HFF-Myc (cell line): ENCODE data around the gene TTC16.

Source experiments
- DNase-seq: peaks from one replicate; pipeline ENCODE4 v3.0.0-alpha.2; 2011; ENCODE audit warnings: low read depth; ENCODE audit errors: extremely low read depth
- H3K4me3 ChIP-seq: replicated peaks from 2 replicates; pipeline ENCODE4 v1.5.1; 2011; ENCODE audit warnings: low read depth, mild to moderate bottlenecking, control low read depth, low read length
- TF ChIP-seq, protein P1 (sequence below): IDR thresholded peaks from 2 replicates; pipeline ENCODE4 v1.5.1; 2012; ENCODE audit warnings: mild to moderate bottlenecking, low read depth, low read length, control low read depth; ENCODE audit errors: missing control alignments

TTC16 gene

DNA sequence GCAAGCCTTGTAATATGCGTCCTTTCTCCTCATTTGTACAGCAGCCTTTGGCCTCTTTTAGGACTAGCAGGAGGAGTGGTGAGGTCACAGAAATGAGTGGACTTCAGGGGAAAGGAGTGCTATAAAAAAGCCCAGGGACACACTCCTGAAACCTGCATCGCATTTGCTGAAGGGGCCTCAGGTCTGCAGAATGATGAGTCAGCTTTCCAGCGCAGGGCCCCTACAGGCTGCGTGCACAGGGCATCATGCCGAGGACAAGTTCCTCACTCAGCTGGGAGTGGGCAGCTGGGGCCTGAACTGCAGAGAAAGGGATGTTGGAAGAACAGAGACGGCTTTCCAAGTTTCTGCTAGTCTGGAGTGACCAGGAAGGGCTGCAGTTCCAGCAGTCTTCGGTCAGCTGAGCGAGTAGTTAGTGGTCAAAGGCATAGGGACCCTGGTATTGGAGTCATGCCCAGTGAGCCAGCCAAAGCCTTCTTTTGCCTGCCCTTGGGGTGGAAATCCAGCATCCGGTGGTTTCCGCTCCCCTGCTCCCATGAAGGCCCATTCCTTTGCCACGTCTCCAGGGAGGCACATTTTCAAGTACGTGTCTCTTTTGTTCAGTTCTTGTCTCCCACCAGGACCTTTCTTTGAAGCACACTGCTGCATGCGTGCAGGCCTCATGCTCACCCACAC is 26.4 kb upstream of the TTC16 start:
- no peak overlapping the region for H3K4me3 ChIP-seq
- DNase-seq, result no peak
- TF ChIP-seq, protein P1, sequence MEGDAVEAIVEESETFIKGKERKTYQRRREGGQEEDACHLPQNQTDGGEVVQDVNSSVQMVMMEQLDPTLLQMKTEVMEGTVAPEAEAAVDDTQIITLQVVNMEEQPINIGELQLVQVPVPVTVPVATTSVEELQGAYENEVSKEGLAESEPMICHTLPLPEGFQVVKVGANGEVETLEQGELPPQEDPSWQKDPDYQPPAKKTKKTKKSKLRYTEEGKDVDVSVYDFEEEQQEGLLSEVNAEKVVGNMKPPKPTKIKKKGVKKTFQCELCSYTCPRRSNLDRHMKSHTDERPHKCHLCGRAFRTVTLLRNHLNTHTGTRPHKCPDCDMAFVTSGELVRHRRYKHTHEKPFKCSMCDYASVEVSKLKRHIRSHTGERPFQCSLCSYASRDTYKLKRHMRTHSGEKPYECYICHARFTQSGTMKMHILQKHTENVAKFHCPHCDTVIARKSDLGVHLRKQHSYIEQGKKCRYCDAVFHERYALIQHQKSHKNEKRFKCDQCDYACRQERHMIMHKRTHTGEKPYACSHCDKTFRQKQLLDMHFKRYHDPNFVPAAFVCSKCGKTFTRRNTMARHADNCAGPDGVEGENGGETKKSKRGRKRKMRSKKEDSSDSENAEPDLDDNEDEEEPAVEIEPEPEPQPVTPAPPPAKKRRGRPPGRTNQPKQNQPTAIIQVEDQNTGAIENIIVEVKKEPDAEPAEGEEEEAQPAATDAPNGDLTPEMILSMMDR, result no peak

DNA sequence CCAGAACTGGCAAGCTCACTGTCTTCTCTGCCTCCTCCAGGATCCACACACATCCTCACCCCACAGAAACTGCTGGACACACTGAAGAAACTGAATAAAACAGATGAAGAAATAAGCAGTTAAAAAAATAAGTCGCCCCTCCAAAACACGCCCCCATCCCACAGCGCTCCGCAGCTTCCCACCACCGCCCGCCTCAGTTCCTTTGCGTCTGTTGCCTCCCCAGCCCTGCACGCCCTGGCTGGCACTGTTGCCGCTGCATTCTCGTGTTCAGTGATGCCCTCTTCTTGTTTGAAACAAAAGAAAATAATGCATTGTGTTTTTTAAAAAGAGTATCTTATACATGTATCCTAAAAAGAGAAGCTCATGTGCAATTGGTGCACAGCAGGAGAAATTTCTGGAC is 25.1 kb upstream of the TTC16 start:
- DNase-seq, result no peak
- no peak overlapping the region for H3K4me3 ChIP-seq
- TF ChIP-seq, protein P1, result no peak

GRCh38 chr9:127692071-127692470 is 23.8 kb upstream of the TTC16 start:
- TF ChIP-seq, protein P1, result no peak
- no peak for DNase-seq
- H3K4me3 ChIP-seq, result no peak overlapping the region

GRCh38 chr9:127693143-127693542 is 22.7 kb upstream of the TTC16 start:
- no peak for DNase-seq
- TF ChIP-seq, protein P1, result no peak
- H3K4me3 ChIP-seq, result no peak overlapping the region

DNA sequence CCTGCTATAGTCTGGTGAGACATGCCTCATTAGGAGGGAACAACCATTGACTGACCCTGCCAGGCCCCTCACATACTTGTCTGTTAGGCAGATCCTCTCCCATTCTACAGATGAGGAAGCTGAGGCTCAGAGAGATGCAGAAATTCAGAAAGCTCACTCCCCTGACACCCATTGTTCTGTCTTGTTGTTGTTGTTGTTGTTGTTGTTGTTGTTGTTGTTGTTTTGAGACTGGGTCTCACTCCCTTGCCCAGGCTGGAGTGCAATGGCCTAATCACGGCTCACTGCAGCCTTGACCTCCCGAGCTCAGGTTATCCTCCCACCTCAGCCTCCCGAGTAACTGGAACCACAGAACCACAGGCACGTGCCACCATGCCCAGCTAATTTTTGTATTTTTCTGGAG is 22.2 kb upstream of the TTC16 start:
- H3K4me3 ChIP-seq, result no peak overlapping the region
- TF ChIP-seq, protein P1, result no peak
- DNase-seq, result no peak

DNA sequence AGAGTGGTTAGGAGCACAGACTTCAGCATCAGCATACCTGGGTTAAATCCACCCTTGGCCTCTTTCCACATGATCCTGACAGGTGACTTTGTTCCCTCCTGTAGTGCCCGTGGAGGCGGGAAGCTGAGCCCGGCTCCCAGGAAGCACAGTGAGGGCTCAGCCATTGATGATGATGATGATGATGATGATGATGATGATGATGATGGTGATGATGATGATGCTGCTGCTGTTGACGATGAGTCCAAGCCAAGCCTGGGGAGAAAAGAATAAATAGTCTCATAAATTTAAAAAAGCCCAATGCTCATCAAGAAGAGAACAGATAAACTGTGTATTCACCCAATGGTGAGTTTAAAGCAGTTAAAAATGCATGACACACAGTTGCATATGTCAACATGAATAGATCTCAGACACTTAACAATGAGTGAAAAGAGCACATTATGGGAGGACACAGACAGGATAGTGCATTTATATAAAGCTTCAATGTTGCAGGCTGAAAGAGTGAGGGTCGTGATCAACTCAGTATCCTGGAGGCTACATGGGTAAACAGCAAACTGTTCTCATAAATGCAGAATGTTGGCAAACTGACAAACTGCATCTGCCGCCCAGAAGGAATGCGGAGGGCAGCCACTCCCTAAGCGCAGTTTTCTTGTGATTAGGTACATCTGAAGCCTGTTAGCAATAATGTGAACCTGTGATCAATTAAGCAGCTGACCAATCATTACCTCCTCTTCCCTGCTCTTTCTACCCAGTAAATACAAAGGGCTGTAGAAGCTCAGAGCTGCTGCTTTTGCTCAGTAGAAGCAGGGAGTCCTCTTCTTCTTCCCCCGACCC is 20.8 kb upstream of the TTC16 start:
- no peak overlapping the region for H3K4me3 ChIP-seq
- TF ChIP-seq, protein P1, result no peak
- peak; percentile 71 for DNase-seq
